Loucy (cell line): Measurements from ENCODE around the gene RAB6B.

Source experiments
- CTCF ChIP-seq: fragments of 200-600 bp; sonication (generic); conservative IDR thresholded peaks from 2 replicates; pipeline ENCODE4 v1.5.1; 2014; ENCODE audit warnings: mild to moderate bottlenecking, antibody characterized with exemption, low read length
- EZH2phosphoT487 ChIP-seq: fragments of 200-600 bp; IDR thresholded peaks from 2 replicates; pipeline ENCODE4 v1.6.1; 2018; ENCODE audit warnings: antibody characterized with exemption, mild to moderate bottlenecking, moderate library complexity, borderline replicate concordance

DNA sequence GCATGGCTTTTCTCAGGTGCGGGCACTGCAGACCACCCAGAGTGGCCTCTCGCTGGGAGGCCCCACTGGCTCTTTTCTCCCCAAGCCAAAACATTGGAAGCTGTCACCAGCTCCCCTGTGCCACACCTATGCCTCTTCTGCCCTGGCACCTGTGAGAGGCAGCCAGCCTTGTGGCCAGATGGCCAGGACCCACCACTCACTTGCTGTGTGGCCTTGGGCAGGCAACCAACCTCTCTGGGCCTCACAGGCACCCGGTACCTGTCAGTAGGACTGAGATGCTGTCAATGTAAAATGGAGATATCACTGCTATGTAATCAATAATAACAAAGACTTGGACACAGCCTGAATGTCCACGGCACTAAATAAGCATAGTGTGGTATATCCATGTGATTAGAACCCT is 53.5 kb downstream of the RAB6B start:
- TF ChIP-seq CTCF (no peak), EZH2phosphoT487 (no peak)
